Measurements from ENCODE around the gene KREMEN2. TPM values are rescaled to one million over a fixed set of nuclear protein-coding genes. Genes with fewer than 3 reads are reported as not detected.
A peak's percentile ranks its signal among the peaks of the same experiment; 100 is the strongest.

KREMEN2 gene
- total and polyA plus RNA-seq, 9 of the 15 experiments (the other 6 are each of a cell fraction or from before 2014, with no cell fraction given) = 0.04 to 7.7 (median 1.5) TPM; not detected in 1

GRCh38 chr16:2968738-2969544, 4.9 kb downstream of the KREMEN2 start, which contains the start of gene PAQR4 (continued):
- TF ChIP-seq MXD1 (CRISPR knock-in tag; IDR thresholded peaks at IDR 0.05; ENCODE audit: borderline replicate concordance, poor library complexity, severe bottlenecking) = peak; percentile 26
- TF ChIP-seq E2F1 (CRISPR knock-in tag; IDR thresholded peaks at IDR 0.05) = peak; percentile 98
- 0 out of 2 replicates have a peak, but pooled peaks have one; percentile 24 for TF ChIP-seq GTF2F1 (IDR thresholded peaks at IDR 0.05; ENCODE audit: low read depth, low read length)
- 0 out of 2 replicates have a peak, but pooled peaks have one; percentile 13 for TF ChIP-seq ARID1B (IDR thresholded peaks at IDR 0.05)
- TF ChIP-seq RBM39 (optimal IDR thresholded peaks at IDR 0.05; ENCODE audit: low read depth, low read length) = no peak
- peak; percentile 85 for TF ChIP-seq SMAD4 (CRISPR knock-in tag; conservative IDR thresholded peaks at IDR 0.05)
- no peak for TF ChIP-seq BRCA1 (IDR thresholded peaks at IDR 0.05)
- TF ChIP-seq BRCA1 (CRISPR knock-in tag; IDR thresholded peaks at IDR 0.05) = no peak
- no peak for TF ChIP-seq RNF219 (CRISPR knock-in tag; IDR thresholded peaks at IDR 0.05)
- peak; percentile 85 to 97 for TF ChIP-seq MAZ (CRISPR knock-in tag; conservative IDR thresholded peaks at IDR 0.05 in 1 of 2, IDR thresholded peaks at IDR 0.05 in 1 of 2)
- no peak for TF ChIP-seq ZNF277 (CRISPR knock-in tag; IDR thresholded peaks at IDR 0.05; ENCODE audit: borderline replicate concordance)
- TF ChIP-seq ZKSCAN3 (CRISPR knock-in tag; IDR thresholded peaks at IDR 0.05) = no peak
- TF ChIP-seq RBM22 (IDR thresholded peaks at IDR 0.05; ENCODE audit: low read depth, low read length, poor library complexity, severe bottlenecking) = peak; percentile 49
- no peak for TF ChIP-seq GATA2 (CRISPR knock-in tag; IDR thresholded peaks at IDR 0.05)
- no peak for TF ChIP-seq ZNF778 (CRISPR knock-in tag; IDR thresholded peaks at IDR 0.05)

All from K562 (cell line).